H1 (cell line): ENCODE data around the gene BCKDHA. TPM values are rescaled to one million over a fixed set of nuclear protein-coding genes. Genes with fewer than 3 reads are reported as not detected.

Experiments
- CTCF ChIA-PET: fragments of 300-600 bp; sonication (Branson Sonifier 250); formaldehyde crosslinking; loops from one replicate; lab custom pipeline; 2021; ENCODE audit not compliant: partially characterized antibody; lab: Charles Lee
- POLR2A ChIA-PET: fragments of 300-600 bp; sonication (Branson Sonifier 250); formaldehyde crosslinking; loops from one replicate; lab custom pipeline; 2021; ENCODE audit warnings: inconsistent platforms; ENCODE audit not compliant: partially characterized antibody; lab: Charles Lee
- DNase-seq, 2 experiments: peaks; one replicate each; pipeline versions ENCODE4 v3.0.0 to v3.0.0-alpha.2; 2010 to 2022; ENCODE audit warnings: low spot score in 2 of 2, low read depth in 1 of 2, mixed read lengths in 1 of 2
- FAIRE-seq: peaks from 2 replicates; lab custom pipeline; 2011; peaks lifted over from hg19 to GRCh38; lab: Jason Lieb, UNC
- H2AFZ ChIP-seq: 2 replicates; pipeline ENCODE4 v1.8.1; 2012; ENCODE audit warnings: low read length, inconsistent platforms
- H2AK5ac ChIP-seq: 2 replicates; pipeline ENCODE4 v1.6.1; 2013; ENCODE audit warnings: low read depth, low read length
- H2BK120ac ChIP-seq: replicated peaks from 2 replicates; pipeline ENCODE3; 2013; ENCODE audit warnings: low read depth, low read length, inconsistent platforms
- H2BK12ac ChIP-seq: 2 replicates; pipeline ENCODE4 v1.6.1; 2013; ENCODE audit warnings: low read depth, low read length
- H2BK15ac ChIP-seq: 2 replicates; pipeline ENCODE4 v1.6.1; 2013; ENCODE audit warnings: low read length
- H2BK20ac ChIP-seq: 2 replicates; pipeline ENCODE4 v1.6.1; 2013; ENCODE audit warnings: low read length
- H2BK5ac ChIP-seq: 2 replicates; pipeline ENCODE4 v1.6.1; 2013; ENCODE audit warnings: low read depth, low read length
- H3K14ac ChIP-seq: 2 replicates; pipeline ENCODE4 v1.6.1; 2013; ENCODE audit warnings: inconsistent platforms; ENCODE audit not compliant: insufficient read length
- H3K18ac ChIP-seq: 2 replicates; pipeline ENCODE4 v1.6.1; 2013; ENCODE audit warnings: low read length; ENCODE audit errors: extremely low read depth
- H3K23ac ChIP-seq: 2 replicates; pipeline ENCODE4 v1.6.1; 2013; ENCODE audit warnings: inconsistent platforms; ENCODE audit not compliant: insufficient read length
- H3K23me2 ChIP-seq: 2 replicates; pipeline ENCODE4 v1.6.1; 2013; ENCODE audit warnings: low read depth, low read length
- H3K27ac ChIP-seq: 2 replicates; pipeline ENCODE4 v1.6.1; 2011; ENCODE audit warnings: low read depth, low read length, inconsistent platforms
- H3K27me3 ChIP-seq, 4 experiments: replicated peaks in 1 of 4; 1 replicate in 1 of 4; 2 replicates in 3 of 4; pipeline versions ENCODE4 v1.6.1 to v1.8.1; 2011 to 2013; ENCODE audit warnings: low read length in 3 of 4, mild to moderate bottlenecking in 3 of 4, inconsistent platforms in 2 of 4, mixed read lengths in 2 of 4, moderate library complexity in 1 of 4; ENCODE audit not compliant: control insufficient read depth in 3 of 4, insufficient read depth in 3 of 4; ENCODE audit errors: extremely low read depth in 1 of 4
- H3K36me3 ChIP-seq, 4 experiments: 2 replicates each; pipeline versions ENCODE4 v1.6.1 to v1.8.1; 2011 to 2013; ENCODE audit warnings: mild to moderate bottlenecking in 4 of 4, low read length in 3 of 4, moderate library complexity in 2 of 4, control low read depth in 1 of 4, inconsistent platforms in 1 of 4; ENCODE audit not compliant: insufficient read depth in 4 of 4, control insufficient read depth in 2 of 4
- H3K4ac ChIP-seq: replicated peaks from 2 replicates; pipeline ENCODE3; 2013; ENCODE audit warnings: low read length, low read depth, mixed read lengths, inconsistent platforms; ENCODE audit not compliant: insufficient read length
- H3K4me1 ChIP-seq, 4 experiments: replicated peaks in 1 of 4; 1 replicate in 1 of 4; 2 replicates in 3 of 4; pipeline versions ENCODE4 v1.6.1 to v1.8.1; 2011 to 2013; ENCODE audit warnings: low read length in 3 of 4, inconsistent platforms in 2 of 4, mixed read lengths in 1 of 4; ENCODE audit not compliant: insufficient read depth in 4 of 4, control insufficient read depth in 3 of 4
- H3K4me2 ChIP-seq, 2 experiments: 2 replicates each; pipeline versions ENCODE4 v1.6.1 to v1.8.1; 2011 to 2013; ENCODE audit warnings: low read depth in 2 of 2, low read length in 2 of 2, control low read depth in 1 of 2, inconsistent platforms in 1 of 2, mild to moderate bottlenecking in 1 of 2; ENCODE audit not compliant: insufficient read depth in 1 of 2
- H3K4me3 ChIP-seq, 4 experiments: fragments of 200-600, 300-600 bp in 1 of 4; sonication (generic), shearing (Covaris generic), sonication (Bioruptor Twin) in 1 of 4; 2 replicates each; pipeline versions ENCODE4 v1.5.1 to v1.8.1; 2011 to 2016; ENCODE audit warnings: low read length in 4 of 4, low read depth in 3 of 4, control low read depth in 2 of 4, inconsistent platforms in 2 of 4, mild to moderate bottlenecking in 2 of 4, mixed read lengths in 1 of 4, moderate library complexity in 1 of 4; ENCODE audit not compliant: insufficient read depth in 2 of 4; ENCODE audit errors: extremely low read depth in 1 of 4
- H3K56ac ChIP-seq: replicated peaks from 2 replicates; pipeline ENCODE3; 2013; ENCODE audit warnings: low read depth, mild to moderate bottlenecking, mixed read lengths, low read length, inconsistent platforms; ENCODE audit not compliant: insufficient read length
- H3K79me1 ChIP-seq: 2 replicates; pipeline ENCODE4 v1.6.1; 2013; ENCODE audit warnings: low read depth, low read length, control low read depth
- H3K79me2 ChIP-seq, 2 experiments: 2 replicates each; pipeline versions ENCODE4 v1.6.1 to v1.8.1; 2012 to 2013; ENCODE audit warnings: low read length in 2 of 2, mild to moderate bottlenecking in 2 of 2, inconsistent platforms in 1 of 2; ENCODE audit not compliant: insufficient read depth in 2 of 2, control insufficient read depth in 1 of 2
- H3K9ac ChIP-seq, 4 experiments: replicated peaks in 1 of 4; 1 replicate in 1 of 4; 2 replicates in 3 of 4; pipeline versions ENCODE4 v1.6.1 to v1.8.1; 2011 to 2013; ENCODE audit warnings: low read depth in 3 of 4, low read length in 3 of 4, control low read depth in 2 of 4, mild to moderate bottlenecking in 2 of 4, moderate library complexity in 2 of 4, inconsistent platforms in 1 of 4; ENCODE audit errors: extremely low read depth in 1 of 4
- H3K9me3 ChIP-seq, 2 experiments: 2 replicates each; pipeline versions ENCODE4 v1.6.1 to v1.8.1; 2012 to 2013; ENCODE audit warnings: mild to moderate bottlenecking in 2 of 2, moderate library complexity in 2 of 2, control low read depth in 1 of 2, inconsistent platforms in 1 of 2, low read depth in 1 of 2, low read length in 1 of 2, mixed read lengths in 1 of 2; ENCODE audit not compliant: insufficient read depth in 2 of 2
- H4K20me1 ChIP-seq, 2 experiments: replicated peaks in 1 of 2; 2 replicates each; pipeline versions ENCODE3 to v1.8.1; 2011 to 2013; ENCODE audit warnings: inconsistent platforms in 2 of 2, low read length in 2 of 2, mild to moderate bottlenecking in 1 of 2; ENCODE audit not compliant: insufficient read depth in 2 of 2, control insufficient read depth in 1 of 2
- H4K5ac ChIP-seq: 2 replicates; pipeline ENCODE4 v1.6.1; 2013; ENCODE audit warnings: low read length, low read depth, mixed read lengths, inconsistent platforms; ENCODE audit not compliant: insufficient read length
- H4K8ac ChIP-seq: 2 replicates; pipeline ENCODE4 v1.8.0; 2013; ENCODE audit warnings: mild to moderate bottlenecking, moderate library complexity, low read length, inconsistent platforms; ENCODE audit not compliant: insufficient read depth; ENCODE audit errors: extremely low read depth
- H4K91ac ChIP-seq: replicated peaks from 2 replicates; pipeline ENCODE3; 2013; ENCODE audit warnings: low read length, mixed read lengths, inconsistent platforms; ENCODE audit not compliant: insufficient read length
- HDAC2 ChIP-seq, 2 experiments: fragments of 300-600 bp in 1 of 2; sonication (generic) in 1 of 2; IDR thresholded peaks; 2 replicates each; pipeline ENCODE4 v1.6.1; 2011 to 2012; ENCODE audit warnings: low read depth in 2 of 2, low read length in 2 of 2, mild to moderate bottlenecking in 2 of 2, moderate library complexity in 2 of 2, borderline replicate concordance in 1 of 2, inconsistent platforms in 1 of 2
- MAFK ChIP-seq: IDR thresholded peaks from 2 replicates; pipeline ENCODE4 v1.6.1; 2012; ENCODE audit warnings: low read depth, mild to moderate bottlenecking, improper control_type of control experiment, low read length
- PHF8 ChIP-seq: fragments of 200-600 bp; sonication (generic); conservative IDR thresholded peaks from 2 replicates; pipeline ENCODE4 v1.7.1; 2012; ENCODE audit warnings: low read depth, mild to moderate bottlenecking, inconsistent platforms, low read length, moderate library complexity
- POLR2A ChIP-seq, 2 experiments: IDR thresholded peaks; 1 replicate in 1 of 2; 2 replicates in 1 of 2; pipeline ENCODE4 v1.6.1; 2011; ENCODE audit warnings: low read depth in 2 of 2, low read length in 2 of 2, mild to moderate bottlenecking in 2 of 2; ENCODE audit errors: control extremely low read depth in 1 of 2
- SIN3A ChIP-seq, 2 experiments: IDR thresholded peaks in 1 of 2; conservative IDR thresholded peaks in 1 of 2; 2 replicates each; pipeline ENCODE4 v1.6.1; 2011 to 2012; ENCODE audit warnings: low read length in 2 of 2, improper control_type of control experiment in 1 of 2, low read depth in 1 of 2, mild to moderate bottlenecking in 1 of 2
- SP1 ChIP-seq: IDR thresholded peaks from 2 replicates; pipeline ENCODE4 v1.6.1; 2011; ENCODE audit warnings: low read depth, low read length
- WGBS, 2 experiments: shearing (Covaris generic) in 1 of 2; methylation state at CpG; one replicate each; pipeline versions ENCODE4 v1.1.6 to v1.1.7; 2013 to 2015; ENCODE audit warnings: low lambda C conversion rate in 2 of 2, mixed read lengths in 2 of 2, inconsistent platforms in 1 of 2, low coverage in 1 of 2, missing lambda C conversion rate in 1 of 2; ENCODE audit not compliant: insufficient replicate concordance in 2 of 2, insufficient coverage in 1 of 2, insufficient read length in 1 of 2; ENCODE audit errors: extremely low coverage in 1 of 2, missing lambda C conversion rate in 1 of 2; 5-methylcytosine and 5-hydroxymethylcytosine counted together
- polyA plus RNA-seq, 7 experiments: library from polyadenylated mRNA; depleted of rRNA in 3 of 7; stranded (reverse) in 5 of 7; unstranded in 2 of 7; fragments of >200 nt in 5 of 7; fragments of 200-250 nt in 2 of 7; gene quantifications; 1 replicate in 5 of 7; 2 replicates in 1 of 7; 4 replicates in 1 of 7; pipeline versions ENCODE4 v1.2.1 to v1.2.3, GENCODE V29; 2011 to 2013; ENCODE audit warnings: missing spikeins in 2 of 7, mixed read lengths in 2 of 7
- total RNA-seq: library from RNA; stranded (reverse); fragmentation: NEBNext Ultra II Directional; extraction: Animal tissue kit (Norgen Biotek cat#: 25700); gene quantifications from 2 replicates; pipeline ENCODE4 v1.2.1, GENCODE V29; 2021

BCKDHA gene
- total and polyA plus RNA-seq, 2 of the 8 experiments (the other 6 are each of a cell fraction or from before 2014, with no cell fraction given) = 14.2 to 69.6 TPM

- H3K4me3 ChIP-seq = no peak overlapping the region
- H3K23ac ChIP-seq = no peak overlapping the region
- no peak overlapping the region for H3K18ac ChIP-seq
Observed at GRCh38 chr19:41434450-41434849, 36.8 kb downstream of the BCKDHA start.

More at GRCh38 chr19:41434450-41434849, 36.8 kb downstream of the BCKDHA start:
- Histone ChIP-seq H2BK20ac (no peak overlapping the region), H2BK15ac (no peak overlapping the region), H4K20me1 (peaks cover 0 to 15% of the 10 kb centered on the region in 2 experiments), H3K79me2 (peaks cover 0 to 8% of the 10 kb centered on the region in 2 experiments; a peak in 1 of 4 replicates), H3K79me1 (0 out of 2 replicates have a peak, but pooled peaks cover 4% of the 10 kb centered on the region), H3K4me1 (no peaks in the 10 kb centered on the region), H2AK5ac (no peak overlapping the region), H4K8ac (no peak overlapping the region), H4K91ac (no peak overlapping the region), H4K5ac (no peak overlapping the region), H3K4ac (no peak overlapping the region), H2AFZ (no peak overlapping the region), H3K23me2 (peaks cover 6% of the 10 kb centered on the region; the same call in 1 of the 2 replicates), H2BK5ac (no peak overlapping the region), H3K36me3 (peaks cover 9 to 25% (median 21%) of the 10 kb centered on the region in 4 experiments; a peak in 7 of 8 replicates), H3K9me3 (no peaks in the 10 kb centered on the region), H3K56ac (no peak overlapping the region), H3K27me3 (no peaks in the 10 kb centered on the region), H2BK120ac (no peak overlapping the region), H3K4me2 (no peak overlapping the region), H3K9ac (no peak overlapping the region), H3K14ac (no peak overlapping the region), H3K27ac (no peak overlapping the region), H2BK12ac (no peak overlapping the region)
- WGBS, 2 experiments = 88% methylated on average over 5 of the region's 5 CpGs; no CpG with 5 or more reads in 1 of the 2 experiments
- TF ChIP-seq SIN3A (conservative IDR thresholded peaks at IDR 0.05 in 1 of 2, IDR thresholded peaks at IDR 0.05 in 1 of 2; ENCODE audit: low read depth in 1 of 2, low read length in 2 of 2) = no peak
- TF ChIP-seq MAFK = no peak
- no peak for TF ChIP-seq HDAC2 (IDR thresholded peaks at IDR 0.05; ENCODE audit: borderline replicate concordance in 1 of 2, low read depth in 2 of 2, low read length in 2 of 2)
- TF ChIP-seq SP1 = no peak
- no peak for TF ChIP-seq PHF8
- TF ChIP-seq POLR2A (IDR thresholded peaks at IDR 0.05; ENCODE audit: control extremely low read depth in 1 of 2, low read depth in 2 of 2, low read length in 2 of 2) = no peak
- FAIRE-seq = no peak
- DNase-seq = no peak
- POLR2A ChIA-PET = interaction anchor here (0.9 to 2.2 kb wide), 3 partner anchors 10 to 28 kb away, joined by 3 to 7 read pairs (median 3); no protein-coding TSS in a partner anchor
- CTCF ChIA-PET = interaction anchor here (0.6 to 4.1 kb wide), 5 partner anchors 15 to 131 kb away, joined by 3 to 21 read pairs (median 3); no protein-coding TSS in a partner anchor
